HG03354 (cell line): ENCODE measurements around the gene ANAPC2.

Source experiments
- ATAC-seq: cut with Tn5 transposase; IDR thresholded peaks from one replicate; pipeline ENCODE4 v1.9.1; 2021; ENCODE audit warnings: mild to moderate bottlenecking; ENCODE audit not compliant: unreplicated experiment, poor library complexity, severe bottlenecking

Gene ANAPC2, protein sequence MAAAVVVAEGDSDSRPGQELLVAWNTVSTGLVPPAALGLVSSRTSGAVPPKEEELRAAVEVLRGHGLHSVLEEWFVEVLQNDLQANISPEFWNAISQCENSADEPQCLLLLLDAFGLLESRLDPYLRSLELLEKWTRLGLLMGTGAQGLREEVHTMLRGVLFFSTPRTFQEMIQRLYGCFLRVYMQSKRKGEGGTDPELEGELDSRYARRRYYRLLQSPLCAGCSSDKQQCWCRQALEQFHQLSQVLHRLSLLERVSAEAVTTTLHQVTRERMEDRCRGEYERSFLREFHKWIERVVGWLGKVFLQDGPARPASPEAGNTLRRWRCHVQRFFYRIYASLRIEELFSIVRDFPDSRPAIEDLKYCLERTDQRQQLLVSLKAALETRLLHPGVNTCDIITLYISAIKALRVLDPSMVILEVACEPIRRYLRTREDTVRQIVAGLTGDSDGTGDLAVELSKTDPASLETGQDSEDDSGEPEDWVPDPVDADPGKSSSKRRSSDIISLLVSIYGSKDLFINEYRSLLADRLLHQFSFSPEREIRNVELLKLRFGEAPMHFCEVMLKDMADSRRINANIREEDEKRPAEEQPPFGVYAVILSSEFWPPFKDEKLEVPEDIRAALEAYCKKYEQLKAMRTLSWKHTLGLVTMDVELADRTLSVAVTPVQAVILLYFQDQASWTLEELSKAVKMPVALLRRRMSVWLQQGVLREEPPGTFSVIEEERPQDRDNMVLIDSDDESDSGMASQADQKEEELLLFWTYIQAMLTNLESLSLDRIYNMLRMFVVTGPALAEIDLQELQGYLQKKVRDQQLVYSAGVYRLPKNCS

GRCh38 chr9:137188490-137189296 is at the start of gene ANAPC2, which contains the start of gene SSNA1:
TSS of gene ANAPC2 (minus strand) at chr9:137188560. CDS start at chr9:137188532, 28 bp downstream.
TSS of gene SSNA1 (plus strand) at chr9:137188676. CDS start at chr9:137188727, 51 bp downstream.
- peak; percentile 80 for ATAC-seq

DNA sequence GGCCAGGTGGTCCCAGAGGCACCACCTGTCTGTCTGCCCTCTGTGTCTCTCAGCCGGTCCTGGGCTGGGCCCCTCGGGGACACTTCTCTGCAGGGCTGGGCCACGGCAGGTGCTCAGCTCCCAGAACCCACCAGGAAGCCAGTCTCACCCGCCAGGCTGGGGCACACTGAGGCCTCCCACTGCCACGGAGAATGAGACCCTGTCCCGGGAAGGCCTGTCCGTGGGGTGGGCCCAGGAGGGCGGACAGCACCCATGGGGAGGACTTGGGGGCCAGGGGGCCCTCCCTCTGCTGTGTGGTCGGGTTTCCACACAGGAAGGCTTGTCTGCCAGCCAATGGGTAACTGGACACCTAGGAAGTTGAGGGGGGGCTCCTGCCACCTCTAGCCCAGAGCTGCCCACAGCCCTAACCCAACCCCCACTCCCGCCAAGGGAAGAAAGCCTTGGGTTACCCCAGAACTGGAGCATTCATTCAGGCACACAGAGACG is 48.6 kb upstream of the ANAPC2 start:
- no peak for ATAC-seq

DNA sequence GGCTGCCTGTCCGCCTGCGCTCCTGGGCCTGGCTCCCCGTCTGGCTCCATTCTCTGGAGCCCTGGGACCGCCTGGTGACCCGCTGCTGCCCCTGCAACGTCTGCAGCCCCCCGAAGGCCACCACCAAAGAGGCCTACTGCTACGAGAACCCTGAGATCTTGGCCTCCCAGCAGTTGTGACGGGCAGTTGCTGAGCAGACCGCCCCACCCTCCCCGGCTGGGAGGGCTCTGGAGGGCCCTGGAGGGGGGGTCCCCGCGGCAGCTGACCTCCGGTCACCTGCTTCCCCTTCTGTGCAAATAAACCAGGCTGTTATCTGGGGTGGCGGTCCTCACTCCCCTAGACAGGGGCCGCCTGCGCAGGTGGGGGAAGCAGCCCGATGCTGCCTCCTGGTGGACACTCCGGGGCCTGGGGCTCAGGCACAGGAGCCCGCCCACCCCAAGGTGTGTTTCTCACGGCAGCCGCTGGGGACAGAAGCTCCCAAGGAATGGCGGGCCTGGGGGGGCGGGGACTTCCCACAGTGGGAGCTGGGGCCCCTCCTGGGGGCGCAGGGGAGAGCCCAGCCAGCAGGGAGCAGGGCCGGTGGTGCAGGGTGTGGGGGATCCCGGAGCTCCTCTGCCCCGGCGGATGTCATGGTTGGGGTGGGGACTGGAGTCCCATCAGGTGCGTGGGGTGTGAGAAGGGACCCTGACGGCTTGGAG is 48.0 kb upstream of the ANAPC2 start:
- ATAC-seq: peak; percentile 25

DNA sequence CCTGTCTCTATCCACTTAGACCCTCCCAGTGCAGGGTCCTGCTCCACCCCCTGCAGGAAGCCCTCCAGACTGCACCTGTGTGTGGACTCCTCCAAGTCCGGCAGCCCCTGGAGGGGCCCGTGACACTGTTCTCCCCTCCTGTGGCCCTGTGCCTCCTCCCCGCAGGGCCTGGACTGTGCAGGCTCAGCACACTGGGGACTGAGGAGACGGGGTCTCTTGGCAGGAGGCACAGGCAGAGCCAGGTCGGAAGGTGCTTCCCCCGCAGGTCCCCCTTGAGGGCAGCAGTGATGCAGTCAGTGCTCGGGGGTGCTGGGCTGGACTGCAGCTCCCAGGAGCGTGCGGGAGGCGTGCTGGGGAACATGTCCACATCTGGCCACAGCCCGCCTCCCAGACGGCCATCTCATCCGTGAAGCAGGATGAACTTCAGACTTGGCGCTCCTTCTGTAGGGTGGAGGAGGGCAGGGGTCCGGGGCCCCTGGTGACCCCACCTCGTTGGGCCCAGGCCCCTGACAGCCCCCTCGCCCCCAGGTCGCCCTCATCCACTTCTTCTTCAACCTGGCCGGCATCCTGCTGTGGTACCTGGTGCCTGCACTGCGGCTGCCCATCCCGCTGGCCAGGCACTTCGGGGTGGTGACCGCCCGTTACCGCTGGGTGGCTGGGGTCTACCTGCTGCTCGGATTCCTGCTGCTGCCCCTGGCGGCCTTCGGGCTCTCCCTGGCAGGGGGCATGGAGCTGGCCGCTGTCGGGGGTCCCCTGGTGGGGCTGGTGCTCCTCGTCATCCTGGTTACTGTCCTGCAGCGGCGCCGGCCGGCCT is 47.3 kb upstream of the ANAPC2 start:
- ATAC-seq: no peak

GRCh38 chr9:137234758-137235423 is 46.5 kb upstream of the ANAPC2 start:
- no peak for ATAC-seq

- no peak for ATAC-seq
Observed at GRCh38 chr9:137234055-137234697, 45.8 kb upstream of the ANAPC2 start.

- ATAC-seq: no peak
Observed at GRCh38 chr9:137233143-137233980, 45.0 kb upstream of the ANAPC2 start.

DNA sequence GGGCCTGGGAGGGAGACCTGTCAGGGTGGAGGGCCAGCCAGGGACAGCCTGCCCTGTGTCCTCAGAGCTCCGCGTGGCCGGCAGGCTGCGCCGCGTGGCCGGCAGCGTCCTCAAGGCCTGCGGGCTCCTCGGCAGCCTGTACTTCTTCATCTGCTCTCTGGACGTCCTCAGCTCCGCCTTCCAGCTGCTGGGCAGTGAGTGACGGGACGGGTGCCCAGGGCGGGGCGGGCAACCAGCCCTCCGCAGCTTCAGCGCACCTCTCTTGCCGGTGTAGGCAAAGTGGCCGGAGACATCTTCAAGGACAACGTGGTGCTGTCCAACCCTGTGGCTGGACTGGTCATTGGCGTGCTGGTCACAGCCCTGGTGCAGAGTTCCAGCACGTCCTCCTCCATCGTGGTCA is 44.1 kb upstream of the ANAPC2 start:
- no peak for ATAC-seq

- no peak for ATAC-seq
Observed at GRCh38 chr9:137232101-137232500, 43.7 kb upstream of the ANAPC2 start.

DNA sequence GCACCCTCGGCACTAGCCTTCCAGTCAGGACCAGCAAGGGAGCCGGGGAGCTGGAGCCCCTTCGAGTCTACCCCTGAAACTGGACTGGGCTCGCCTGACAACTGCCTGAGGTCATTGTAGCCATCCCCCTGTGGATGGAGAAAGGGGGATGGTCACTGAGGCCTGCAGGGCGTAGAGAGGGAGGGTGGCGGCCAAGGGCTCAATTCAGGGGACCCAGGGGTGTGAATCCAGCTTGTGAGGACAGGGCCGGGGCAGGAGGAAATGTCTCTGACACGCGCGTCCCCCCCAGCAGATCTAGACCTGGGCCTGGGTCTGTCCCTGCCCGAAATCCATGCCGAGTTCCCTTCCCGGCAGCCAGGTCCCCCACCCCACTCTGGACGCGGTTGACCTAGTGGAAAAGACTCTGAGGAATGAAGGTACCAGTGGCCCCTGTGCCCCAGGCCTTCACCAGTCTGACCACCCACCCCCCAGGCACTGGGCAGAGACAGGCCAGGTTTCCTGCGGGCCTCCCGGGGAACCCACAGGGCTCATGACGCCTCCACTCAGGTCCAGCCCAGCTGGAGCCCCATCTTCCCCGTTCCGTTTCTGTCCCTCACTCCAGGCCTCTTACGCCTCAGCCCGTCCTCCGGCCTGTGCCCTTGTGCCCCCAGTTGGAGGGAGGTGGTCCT is 43.1 kb upstream of the ANAPC2 start:
- no peak for ATAC-seq

DNA sequence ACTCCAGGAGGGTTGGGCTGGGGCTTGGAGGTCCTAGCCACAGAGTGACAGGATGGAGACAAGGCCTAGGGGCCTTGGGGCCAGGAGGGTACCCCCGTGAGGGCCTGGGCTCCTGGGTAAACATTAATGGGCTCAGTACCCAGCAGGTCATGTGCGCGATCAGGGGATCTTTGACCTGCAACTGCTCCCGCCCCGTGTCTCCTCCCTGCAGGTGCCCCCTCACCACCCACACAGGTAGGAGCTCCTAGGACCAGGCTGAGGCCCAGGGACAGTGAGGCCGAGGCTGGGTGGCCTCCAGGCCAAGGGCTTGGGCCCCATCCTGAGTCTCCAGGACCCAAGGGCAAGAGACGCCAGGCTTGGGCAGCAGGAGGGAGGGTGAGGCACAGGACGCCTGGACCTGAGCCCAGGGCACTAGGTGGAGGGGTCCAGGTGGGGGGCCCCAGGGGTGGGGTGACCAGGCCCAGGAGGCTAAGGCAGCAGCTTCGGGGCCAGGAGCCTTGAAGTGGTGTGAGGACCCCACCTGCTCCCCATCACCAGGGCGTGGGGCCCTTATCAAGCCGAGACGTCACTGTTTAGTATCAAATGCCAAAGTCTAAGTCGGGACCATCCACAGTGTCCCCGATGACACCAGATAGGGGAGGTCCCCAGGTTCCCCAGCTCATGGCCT is 42.5 kb upstream of the ANAPC2 start, which contains the start of gene SLC34A3:
Gene SLC34A3 (plus strand): TSS at position 197 of the 667 bp plus-strand sequence. CDS start 802 bp downstream, outside the sequence.
- no peak for ATAC-seq

DNA sequence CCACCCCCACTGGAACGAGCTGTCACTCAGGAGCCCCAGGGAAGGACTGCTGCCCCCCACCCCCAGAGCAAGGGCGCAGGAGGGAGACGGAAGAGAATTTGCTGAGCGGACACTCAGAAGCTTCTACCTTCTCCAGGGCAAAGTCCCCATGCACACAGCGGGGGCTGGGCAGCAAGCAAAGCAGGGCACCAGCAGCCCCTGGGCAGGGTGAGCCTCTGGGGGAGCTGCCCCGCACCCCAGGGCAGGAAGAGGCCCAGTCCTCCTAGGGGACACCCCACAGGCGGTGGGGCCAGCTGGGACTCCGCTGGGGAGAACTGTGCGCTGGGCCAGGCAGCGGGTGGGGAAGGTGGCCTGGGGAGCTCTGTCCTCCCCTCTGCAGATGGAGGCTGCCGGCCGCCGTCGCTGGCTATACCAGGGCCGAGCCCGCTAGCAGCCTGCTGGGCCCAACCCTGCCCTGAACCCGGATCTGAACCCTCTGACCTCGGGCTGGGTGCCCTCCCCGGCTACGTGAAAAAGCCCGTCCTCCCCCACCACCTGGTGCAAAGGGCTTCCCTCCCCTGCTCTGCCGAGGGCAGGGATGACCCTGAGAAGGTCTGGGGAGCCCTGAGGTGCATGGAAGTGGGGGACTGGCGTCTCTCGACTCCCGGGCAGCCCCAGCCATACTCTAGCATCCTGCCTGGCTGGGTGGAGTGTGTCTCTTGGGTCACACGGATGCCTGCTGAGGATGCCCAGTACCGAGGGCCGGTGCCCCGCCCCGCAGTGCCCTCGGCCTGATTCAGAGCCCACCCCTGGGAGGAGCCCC is 41.7 kb upstream of the ANAPC2 start:
- no peak for ATAC-seq

- no peak for ATAC-seq
Observed at GRCh38 chr9:137228968-137229896, 40.9 kb upstream of the ANAPC2 start.

- no peak for ATAC-seq
Observed at GRCh38 chr9:137228506-137228967, 40.2 kb upstream of the ANAPC2 start.
